HepG2 (cell line): ENCODE measurements around the gene SLC17A9. TPM values are rescaled to one million over a fixed set of nuclear protein-coding genes. Genes with fewer than 3 reads are reported as not detected.
A peak's percentile ranks its signal among the peaks of the same experiment; 100 is the strongest.

ENCODE experiments used
- ARID2 ChIP-seq: sonication (generic); formaldehyde crosslinking; IDR thresholded peaks from 2 replicates; pipeline ENCODE4 v1.8.1; 2022; ENCODE audit warnings: mild to moderate bottlenecking, missing genetic modification reagents, borderline replicate concordance
- ATF1 ChIP-seq: IDR thresholded peaks from 2 replicates; pipeline ENCODE4 v1.6.1; 2016; ENCODE audit warnings: mild to moderate bottlenecking, control low read depth
- BCLAF1 ChIP-seq: fragments of 450-650 bp; IDR thresholded peaks from 2 replicates; pipeline ENCODE4 v1.6.1; 2017; ENCODE audit warnings: mild to moderate bottlenecking
- CBX1 ChIP-seq: IDR thresholded peaks from one replicate; pipeline ENCODE4 v1.6.1; 2016; ENCODE audit warnings: antibody characterized with exemption, low read depth
- EEA1 ChIP-seq: sonication (generic); formaldehyde crosslinking; IDR thresholded peaks from 2 replicates; pipeline ENCODE4 v1.5.1; 2020; ENCODE audit warnings: mild to moderate bottlenecking, missing genetic modification reagents, borderline replicate concordance
- ELF1 ChIP-seq: sonication (generic); formaldehyde crosslinking; IDR thresholded peaks from 2 replicates; pipeline ENCODE4 v1.4.0; 2020; ENCODE audit warnings: missing genetic modification reagents
- HNRNPL ChIP-seq: fragments of 200-400 bp; formaldehyde crosslinking; IDR thresholded peaks from 2 replicates; pipeline ENCODE4 v1.6.1; 2017; ENCODE audit warnings: mild to moderate bottlenecking, low read depth, low read length
- IKZF5 ChIP-seq: IDR thresholded peaks from 2 replicates; pipeline ENCODE4 v1.6.1; 2018; ENCODE audit warnings: missing genetic modification reagents, mild to moderate bottlenecking, missing compliant biosample characterization
- KMT2B ChIP-seq: IDR thresholded peaks from 2 replicates; pipeline ENCODE4 v1.6.1; 2016; ENCODE audit warnings: missing genetic modification reagents, missing compliant biosample characterization
- MLX ChIP-seq: IDR thresholded peaks from 2 replicates; pipeline ENCODE4 v1.6.1; 2016
- NFE2L2 ChIP-seq: fragments of 150-350 bp; IDR thresholded peaks from 2 replicates; pipeline ENCODE4 v1.6.1; 2014; ENCODE audit warnings: low read length
- NKX3-1 ChIP-seq: sonication (generic); formaldehyde crosslinking; IDR thresholded peaks from 2 replicates; pipeline ENCODE4 v1.5.0; 2020; ENCODE audit warnings: missing genetic modification reagents
- PAX8 ChIP-seq: sonication (generic); formaldehyde crosslinking; IDR thresholded peaks from 2 replicates; pipeline ENCODE4 v1.8.0; 2022; ENCODE audit warnings: mild to moderate bottlenecking, missing genetic modification reagents, borderline replicate concordance
- REXO4 ChIP-seq: sonication (generic); formaldehyde crosslinking; IDR thresholded peaks from 2 replicates; pipeline ENCODE4 v1.8.0; 2022; ENCODE audit warnings: missing genetic modification reagents, mild to moderate bottlenecking, borderline replicate concordance
- SIN3B ChIP-seq: fragments of 150-350 bp; IDR thresholded peaks from 2 replicates; pipeline ENCODE4 v1.6.1; 2014; ENCODE audit warnings: low read length
- SRSF4 ChIP-seq: fragments of 200-400 bp; formaldehyde crosslinking; IDR thresholded peaks from one replicate; pipeline ENCODE4 v1.6.1; 2018; ENCODE audit warnings: mild to moderate bottlenecking, low read depth, low read length, moderate library complexity; ENCODE audit not compliant: poor library complexity, severe bottlenecking
- WIZ ChIP-seq: sonication (generic); formaldehyde crosslinking; IDR thresholded peaks from 2 replicates; pipeline ENCODE4 v1.5.1; 2020; ENCODE audit warnings: mild to moderate bottlenecking, missing genetic modification reagents
- XBP1 ChIP-seq: sonication (generic); formaldehyde crosslinking; IDR thresholded peaks from 2 replicates; pipeline ENCODE4 v1.5.0; 2020; ENCODE audit warnings: missing genetic modification reagents
- ZNF10 ChIP-seq: sonication (generic); formaldehyde crosslinking; IDR thresholded peaks from 2 replicates; pipeline ENCODE4 v1.4.0; 2020; ENCODE audit warnings: mild to moderate bottlenecking, low read depth, missing genetic modification reagents, borderline replicate concordance
- ZNF263 ChIP-seq: sonication (generic); formaldehyde crosslinking; IDR thresholded peaks from 2 replicates; pipeline ENCODE4 v1.4.0; 2020; ENCODE audit warnings: missing genetic modification reagents
- ZNF30 ChIP-seq: sonication (generic); formaldehyde crosslinking; IDR thresholded peaks from 2 replicates; pipeline ENCODE4 v1.5.0; 2020; ENCODE audit warnings: mild to moderate bottlenecking, missing genetic modification reagents
- ZNF431 ChIP-seq: sonication (generic); formaldehyde crosslinking; IDR thresholded peaks from 2 replicates; pipeline ENCODE4 v1.9.0; 2022; ENCODE audit warnings: missing genetic modification reagents, low read depth, mild to moderate bottlenecking, borderline replicate concordance
- ZNF615 ChIP-seq: sonication (generic); formaldehyde crosslinking; IDR thresholded peaks from 2 replicates; pipeline ENCODE4 v1.5.0; 2020; ENCODE audit warnings: mild to moderate bottlenecking, missing genetic modification reagents, borderline replicate concordance
- ZNF740 ChIP-seq: sonication (generic); formaldehyde crosslinking; IDR thresholded peaks from 2 replicates; pipeline ENCODE4 v1.4.0; 2020; ENCODE audit warnings: missing genetic modification reagents
- ZNF75D ChIP-seq: sonication (generic); formaldehyde crosslinking; IDR thresholded peaks from 2 replicates; pipeline ENCODE4 v1.8.1; 2023; ENCODE audit warnings: missing genetic modification reagents, mild to moderate bottlenecking, borderline replicate concordance
- polyA plus RNA-seq, 8 experiments: library from polyadenylated mRNA; depleted of rRNA in 3 of 8; stranded (reverse) in 7 of 8; unstranded in 1 of 8; fragments of >200 nt; fragmentation: Illumina TruSeq in 4 of 8; extraction: Trizol in 4 of 8; gene quantifications; 2 replicates each; pipeline versions ENCODE4 v1.2.1 to v1.2.3, GENCODE V29; 2011 to 2016; ENCODE audit warnings: low read depth in 4 of 8, missing spikeins in 1 of 8, mixed read lengths in 1 of 8; ENCODE audit not compliant: insufficient read depth in 1 of 8
- total RNA-seq, 5 experiments: library from RNA; depleted of rRNA; stranded (reverse); fragments of >200 nt; fragmentation: Illumina TruSeq; extraction: Trizol; gene quantifications; 2 replicates each; pipeline ENCODE4 v1.2.3, GENCODE V29; 2016; ENCODE audit warnings: low read depth in 1 of 5

Gene SLC17A9
- total and polyA plus RNA-seq, 2 of the 13 experiments (the other 11 are each of a cell fraction or from before 2014, with no cell fraction given), result 110 to 191 TPM

- TF ChIP-seq IKZF5 (CRISPR knock-in tag) (peak; percentile 54), ZNF740 (CRISPR knock-in tag) (no peak; the same call in 1 of the 2 replicates), HNRNPL (no peak), MLX (CRISPR knock-in tag) (0 out of 2 replicates have a peak, but pooled peaks have one; percentile 55), PAX8 (CRISPR knock-in tag) (0 out of 2 replicates have a peak, but pooled peaks have one; percentile 80), ZNF263 (peak; percentile 61), KMT2B (CRISPR knock-in tag) (peak; percentile 84; the same call in 1 of the 2 replicates), ARID2 (CRISPR knock-in tag) (peak; percentile 79; the same call in 1 of the 2 replicates), NFE2L2 (no peak), SIN3B (peak; percentile 37; the same call in 1 of the 2 replicates), XBP1 (CRISPR knock-in tag) (no peak), ELF1 (CRISPR knock-in tag) (peak; percentile 44; the same call in 1 of the 2 replicates), ZNF431 (peak; percentile 54), ZNF615 (CRISPR knock-in tag) (0 out of 2 replicates have a peak, but pooled peaks have one; percentile 19), ZNF30 (no peak), ATF1 (no peak), WIZ (CRISPR knock-in tag) (no peak; the same call in 1 of the 2 replicates), SRSF4 (peak; percentile 82), ZNF75D (CRISPR knock-in tag) (0 out of 2 replicates have a peak, but pooled peaks have one; percentile 58), EEA1 (CRISPR knock-in tag) (peak; percentile 29; the same call in 1 of the 2 replicates), NKX3-1 (CRISPR knock-in tag) (peak; percentile 86; the same call in 1 of the 2 replicates), BCLAF1 (no peak), REXO4 (CRISPR knock-in tag) (peak; percentile 56; the same call in 1 of the 2 replicates), ZNF10 (CRISPR knock-in tag) (no peak), CBX1 (no peak)
These were observed 26.0 kb upstream of the SLC17A9 start, which contains the start of gene DIDO1 (continued) for GRCh38 chr20:62926229-62927127.
